Astrocyte of the cerebellum (primary cell): ENCODE measurements around the gene CYP4F2.
"Not testable (repeated sequence)": the region's sequence is repeated elsewhere in the genome, so short reads cannot be mapped to it uniquely, and the experiment has no call there.

Source experiments
- DNase-seq: peaks from one replicate; pipeline ENCODE4 v3.0.0-alpha.2; 2011; ENCODE audit warnings: low read depth
- H3K4me3 ChIP-seq: 2 replicates; pipeline ENCODE4 v1.5.1; 2011; ENCODE audit warnings: mild to moderate bottlenecking, low read depth, low read length, moderate library complexity
- in situ Hi-C: cut with HindIII; loops from 2 replicates; pipeline ENCODE4 v1.10.0; 2017; ENCODE audit warnings: low sequenced_read_pairs
- TF ChIP-seq, protein P1 (sequence below): IDR thresholded peaks from 2 replicates; pipeline ENCODE4 v1.5.1; 2012; ENCODE audit warnings: low read length, low read depth, moderate library complexity, mild to moderate bottlenecking; ENCODE audit errors: missing control alignments

The CYP4F2 gene

DNA sequence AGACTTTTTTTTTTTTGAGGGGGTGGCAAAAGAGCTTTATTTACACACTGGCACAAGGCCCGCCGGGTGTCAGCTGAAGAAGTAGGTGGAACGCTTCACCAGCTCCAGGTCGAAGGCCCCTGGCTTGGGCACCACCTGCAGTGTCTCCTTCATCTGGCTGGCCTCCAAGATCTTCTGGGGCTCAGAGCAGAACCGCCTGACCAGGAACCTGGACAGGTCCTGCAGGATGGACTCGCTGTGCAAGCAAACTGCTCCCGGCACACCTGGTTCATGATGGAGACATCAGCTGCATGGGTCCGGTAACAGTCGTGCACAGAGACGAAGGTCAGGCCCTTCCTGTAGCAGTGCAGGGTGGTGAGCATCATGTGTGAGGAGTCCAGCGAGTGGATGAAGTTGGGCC is 4.4 kb upstream of the CYP4F2 start:
- TF ChIP-seq, protein P1, sequence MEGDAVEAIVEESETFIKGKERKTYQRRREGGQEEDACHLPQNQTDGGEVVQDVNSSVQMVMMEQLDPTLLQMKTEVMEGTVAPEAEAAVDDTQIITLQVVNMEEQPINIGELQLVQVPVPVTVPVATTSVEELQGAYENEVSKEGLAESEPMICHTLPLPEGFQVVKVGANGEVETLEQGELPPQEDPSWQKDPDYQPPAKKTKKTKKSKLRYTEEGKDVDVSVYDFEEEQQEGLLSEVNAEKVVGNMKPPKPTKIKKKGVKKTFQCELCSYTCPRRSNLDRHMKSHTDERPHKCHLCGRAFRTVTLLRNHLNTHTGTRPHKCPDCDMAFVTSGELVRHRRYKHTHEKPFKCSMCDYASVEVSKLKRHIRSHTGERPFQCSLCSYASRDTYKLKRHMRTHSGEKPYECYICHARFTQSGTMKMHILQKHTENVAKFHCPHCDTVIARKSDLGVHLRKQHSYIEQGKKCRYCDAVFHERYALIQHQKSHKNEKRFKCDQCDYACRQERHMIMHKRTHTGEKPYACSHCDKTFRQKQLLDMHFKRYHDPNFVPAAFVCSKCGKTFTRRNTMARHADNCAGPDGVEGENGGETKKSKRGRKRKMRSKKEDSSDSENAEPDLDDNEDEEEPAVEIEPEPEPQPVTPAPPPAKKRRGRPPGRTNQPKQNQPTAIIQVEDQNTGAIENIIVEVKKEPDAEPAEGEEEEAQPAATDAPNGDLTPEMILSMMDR = no peak
- no peak for DNase-seq
- in situ Hi-C loops = no loop called here
- H3K4me3 ChIP-seq = no peak overlapping the region

DNA sequence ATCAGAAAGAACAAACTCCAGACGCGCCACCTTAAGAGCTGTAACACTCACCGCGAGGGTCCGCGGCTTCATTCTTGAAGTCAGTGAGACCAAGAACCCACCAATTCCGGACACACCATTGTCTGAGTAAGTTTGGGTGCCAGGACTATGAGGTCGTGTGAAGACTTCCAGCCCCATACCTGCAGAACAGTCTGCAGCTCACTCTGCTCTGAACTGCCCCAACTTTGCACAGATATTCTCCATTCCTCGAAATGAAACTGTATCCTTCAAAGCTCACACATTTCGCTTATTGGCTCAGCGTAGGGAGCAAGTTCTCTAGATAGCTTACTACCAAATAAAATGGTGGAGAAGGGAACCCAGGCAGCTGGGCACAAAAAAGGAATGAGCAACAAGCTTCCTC is 2.6 kb upstream of the CYP4F2 start:
- no peak overlapping the region for H3K4me3 ChIP-seq
- in situ Hi-C loops = no loop called here
- no peak for DNase-seq
- TF ChIP-seq, protein P1 = no peak

GRCh38 chr19:15900032-15900431 is 2.2 kb upstream of the CYP4F2 start:
- DNase-seq, in situ Hi-C loops, H3K4me3 ChIP-seq: not testable (repeated sequence)

GRCh38 chr19:15899561-15899960 is 1.7 kb upstream of the CYP4F2 start:
- DNase-seq, H3K4me3 ChIP-seq, in situ Hi-C loops: not testable (repeated sequence)

- no peak for DNase-seq
- H3K4me3 ChIP-seq = no peak overlapping the region
- TF ChIP-seq, protein P1 = no peak
- in situ Hi-C loops = no loop called here
Observed at GRCh38 chr19:15897026-15897737, 692 bp downstream of the CYP4F2 start.

- DNase-seq = no peak
- TF ChIP-seq, protein P1 = no peak
- in situ Hi-C loops = no loop called here
- no peak overlapping the region for H3K4me3 ChIP-seq
Observed at GRCh38 chr19:15895876-15896430, 1.9 kb downstream of the CYP4F2 start.

GRCh38 chr19:15894359-15894758 is 3.5 kb downstream of the CYP4F2 start:
- in situ Hi-C loops = loop anchor here (5.0 kb wide), 1 partner anchor 252 kb away; the partner anchor contains the start of gene CYP4F3
- H3K4me3 ChIP-seq = no peak overlapping the region
- no peak for DNase-seq
- TF ChIP-seq, protein P1 = no peak
